NCI-H146 (cell line): ENCODE results near the gene RBMS1.

Experiments used
- DNase-seq: peaks from one replicate; lab custom pipeline; 2025; lab: John Stamatoyannopoulos, UW

Gene RBMS1

GRCh38 chr2:160493227-160494028, at the start of gene RBMS1:
Gene RBMS1 (minus strand): TSS chr2:160493807. CDS start chr2:160493363, 444 bp downstream.
- DNase-seq, result peak; percentile 1

- no peak for DNase-seq
These were observed 48.1 kb upstream of the RBMS1 start for GRCh38 chr2:160541745-160542144.

GRCh38 chr2:160538559-160539355, 45.1 kb upstream of the RBMS1 start:
- no peak for DNase-seq

GRCh38 chr2:160538115-160538514, 44.5 kb upstream of the RBMS1 start:
- DNase-seq, result no peak

GRCh38 chr2:160534996-160535395, 41.4 kb upstream of the RBMS1 start:
- DNase-seq, result no peak

- no peak for DNase-seq
These were observed 40.6 kb upstream of the RBMS1 start for GRCh38 chr2:160534249-160534648.

- no peak for DNase-seq
These were observed 39.9 kb upstream of the RBMS1 start for GRCh38 chr2:160533482-160533881.

- no peak for DNase-seq
These were observed 38.8 kb upstream of the RBMS1 start for GRCh38 chr2:160532388-160532787.

- DNase-seq, result no peak
These were observed 29.5 kb upstream of the RBMS1 start for GRCh38 chr2:160522951-160523710.

GRCh38 chr2:160517731-160518130, 24.1 kb upstream of the RBMS1 start:
- no peak for DNase-seq

- no peak for DNase-seq
These were observed 23.1 kb upstream of the RBMS1 start for GRCh38 chr2:160516547-160517365.

- DNase-seq, result no peak
These were observed 21.5 kb upstream of the RBMS1 start for GRCh38 chr2:160515120-160515519.

- DNase-seq, result no peak
These were observed 19.5 kb upstream of the RBMS1 start for GRCh38 chr2:160513120-160513519.

GRCh38 chr2:160512491-160512890, 18.9 kb upstream of the RBMS1 start:
- no peak for DNase-seq

GRCh38 chr2:160510617-160511016, 17.0 kb upstream of the RBMS1 start:
- no peak for DNase-seq

- DNase-seq, result no peak
These were observed 15.4 kb upstream of the RBMS1 start for GRCh38 chr2:160509016-160509415.

GRCh38 chr2:160507464-160507863, 13.9 kb upstream of the RBMS1 start:
- no peak for DNase-seq

- no peak for DNase-seq
These were observed 13.4 kb upstream of the RBMS1 start for GRCh38 chr2:160507046-160507407.

- DNase-seq, result no peak
These were observed 12.9 kb upstream of the RBMS1 start for GRCh38 chr2:160506371-160507045.

- DNase-seq, result no peak
These were observed 11.6 kb upstream of the RBMS1 start for GRCh38 chr2:160505256-160505655.

- no peak for DNase-seq
These were observed 8.9 kb upstream of the RBMS1 start for GRCh38 chr2:160502478-160502877.
